Mucosa of descending colon (tissue), 3 donors: ENCODE measurements around the gene TGFBRAP1. TPM values are rescaled to one million over a fixed set of nuclear protein-coding genes. Genes with fewer than 3 reads are reported as not detected.

Experiments
- ATAC-seq: fragments of 200-7000 bp; cut with Tn5 transposase; one replicate; pipeline ENCODE4 v1.9.1; 2020; ENCODE audit warnings: mild to moderate bottlenecking, moderate library complexity
- DNase-seq, 3 donors: peaks; one replicate each; pipeline ENCODE4 v3.0.0-alpha.2; 2020
- H3K36me3 ChIP-seq: fragments of 200-600 bp; one replicate; pipeline ENCODE4 v1.8.0; 2021; ENCODE audit warnings: low read depth, mild to moderate bottlenecking
- H3K4me1 ChIP-seq: fragments of 200-600 bp; one replicate; pipeline ENCODE4 v1.8.0; 2021; ENCODE audit warnings: low read depth, mild to moderate bottlenecking
- H3K4me3 ChIP-seq: fragments of 200-600 bp; one replicate; pipeline ENCODE4 v1.8.0; 2021; ENCODE audit warnings: mild to moderate bottlenecking
- H3K9me3 ChIP-seq: fragments of 200-600 bp; one replicate; pipeline ENCODE4 v1.8.0; 2021; ENCODE audit warnings: mild to moderate bottlenecking
- intact Hi-C, 2 donors: fragments of 100-400 bp; cut with DNase I in 1 of 2; cut with micrococcal nuclease in 1 of 2; formaldehyde crosslinking; loops; one replicate each; pipeline versions ENCODE4 v1.11.0 to v1.11.1; 2022; cut with DNase I, micrococcal nuclease
- total RNA-seq, 3 donors: library from RNA; stranded (reverse); fragmentation: NEBNext Ultra II Directional in 2 of 3; extraction: Animal tissue kit (Norgen Biotek cat#: 25700) in 2 of 3; gene quantifications; one replicate each; pipeline versions ENCODE4 v1.2.1 to v1.2.4, GENCODE V29; 2021 to 2023
- TF ChIP-seq, protein P1 (sequence below): fragments of 200-600 bp; IDR thresholded peaks from one replicate; pipeline ENCODE4 v1.8.0; 2022; ENCODE audit warnings: antibody characterized with exemption, mild to moderate bottlenecking
- donor health status: DM: no; HTN: no; CAD: no; lungs with moderate emphysema.
- donor health status: DM: no; HTN: no; CAD: no.
- donor health status: DM: no; HTN: yes; CAD: no.

Gene TGFBRAP1
- total RNA-seq, 3 donors from 2014 or later: 16.9 to 24.3 (median 20.9) TPM

DNA sequence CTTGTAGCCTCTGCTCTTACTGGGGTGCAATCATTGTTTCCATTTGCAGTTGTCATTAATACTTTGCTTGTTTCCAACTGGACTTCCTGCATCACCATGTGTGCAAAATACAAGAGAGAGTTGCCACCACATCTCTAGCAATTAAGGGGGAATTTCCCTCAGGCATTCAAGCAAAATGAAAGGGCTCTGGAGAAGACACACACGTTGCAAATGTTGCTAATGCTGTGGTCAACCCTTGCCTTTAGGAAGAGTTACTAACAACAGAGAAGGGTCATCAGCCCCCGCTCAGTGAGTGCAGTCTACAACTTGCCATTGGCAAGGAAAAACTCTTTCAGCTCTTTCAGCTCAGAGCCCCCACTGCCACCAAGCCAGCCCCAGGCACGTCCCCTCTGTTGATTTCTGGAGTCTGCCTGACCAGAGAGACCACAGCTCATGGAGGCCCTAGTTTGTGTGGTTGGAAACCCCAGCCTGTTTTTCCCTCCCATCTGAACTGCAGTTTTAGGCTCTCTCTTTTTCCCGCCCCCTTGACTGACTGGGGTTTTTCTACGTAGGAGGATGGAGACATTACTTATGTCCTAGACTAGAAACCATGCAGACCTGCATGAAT is 113.8 kb downstream of the TGFBRAP1 start:
- Histone ChIP-seq H3K4me3 (no peak overlapping the region), H3K9me3 (no peaks in the 10 kb centered on the region), H3K36me3 (no peaks in the 10 kb centered on the region), H3K4me1 (no peaks in the 10 kb centered on the region)
- TF ChIP-seq, protein P1, sequence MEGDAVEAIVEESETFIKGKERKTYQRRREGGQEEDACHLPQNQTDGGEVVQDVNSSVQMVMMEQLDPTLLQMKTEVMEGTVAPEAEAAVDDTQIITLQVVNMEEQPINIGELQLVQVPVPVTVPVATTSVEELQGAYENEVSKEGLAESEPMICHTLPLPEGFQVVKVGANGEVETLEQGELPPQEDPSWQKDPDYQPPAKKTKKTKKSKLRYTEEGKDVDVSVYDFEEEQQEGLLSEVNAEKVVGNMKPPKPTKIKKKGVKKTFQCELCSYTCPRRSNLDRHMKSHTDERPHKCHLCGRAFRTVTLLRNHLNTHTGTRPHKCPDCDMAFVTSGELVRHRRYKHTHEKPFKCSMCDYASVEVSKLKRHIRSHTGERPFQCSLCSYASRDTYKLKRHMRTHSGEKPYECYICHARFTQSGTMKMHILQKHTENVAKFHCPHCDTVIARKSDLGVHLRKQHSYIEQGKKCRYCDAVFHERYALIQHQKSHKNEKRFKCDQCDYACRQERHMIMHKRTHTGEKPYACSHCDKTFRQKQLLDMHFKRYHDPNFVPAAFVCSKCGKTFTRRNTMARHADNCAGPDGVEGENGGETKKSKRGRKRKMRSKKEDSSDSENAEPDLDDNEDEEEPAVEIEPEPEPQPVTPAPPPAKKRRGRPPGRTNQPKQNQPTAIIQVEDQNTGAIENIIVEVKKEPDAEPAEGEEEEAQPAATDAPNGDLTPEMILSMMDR: no peak
- ATAC-seq: no peak
- DNase-seq: no peak
- intact Hi-C loops: no loop called here

Other genes starting within 250 kb of the TGFBRAP1 start
- not detected for gene GPR45, start 88.0 kb downstream of the TGFBRAP1 start, total RNA-seq
- gene C2orf49, start 7.8 kb upstream of the TGFBRAP1 start, total RNA-seq: 10 to 100 TPM; 11.0 to 21.0 (median 11.6) TPM
- 100 to 1,000 TPM; 109 to 132 (median 113) TPM for gene FHL2, start 69.3 kb upstream of the TGFBRAP1 start, total RNA-seq